ENCODE data around the gene SAG.

DNA sequence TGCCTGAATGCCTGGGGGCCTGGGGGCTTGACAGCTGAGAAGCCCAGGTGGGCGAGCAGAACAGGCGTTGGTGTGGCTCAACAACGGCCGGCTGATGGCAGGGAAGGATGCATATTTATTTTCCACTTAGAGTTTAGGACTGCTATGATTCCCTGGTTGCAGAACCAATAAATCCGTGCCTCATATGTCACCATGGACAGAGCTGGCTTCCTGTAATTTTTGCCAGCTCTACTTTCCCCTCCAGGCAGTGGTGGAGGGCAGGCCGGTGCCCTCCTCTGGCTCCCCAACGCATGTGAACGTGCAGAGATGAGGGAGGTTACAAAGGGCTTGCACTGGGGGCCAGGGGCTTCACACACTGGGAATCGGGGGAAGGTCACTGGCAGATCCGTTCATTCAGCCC, 18.2 kb downstream of the SAG start:
- no peak for TF ChIP-seq FOXK2 (IDR thresholded peaks at IDR 0.05)
- TF ChIP-seq NFRKB (IDR thresholded peaks at IDR 0.05): no peak
- no peak for TF ChIP-seq L3MBTL2 (conservative IDR thresholded peaks at IDR 0.05)
